HEK293 (cell line): ENCODE measurements around the gene RNF225.

ENCODE experiments used
- GLI4 ChIP-seq: fragments of 450-650 bp; formaldehyde crosslinking; IDR thresholded peaks from 2 replicates; pipeline ENCODE4 v1.5.1; 2016; ENCODE audit warnings: missing biosample characterization, missing genetic modification characterization
- PBX3 ChIP-seq: sonication (generic); formaldehyde crosslinking; IDR thresholded peaks from 2 replicates; pipeline ENCODE4 v1.8.1; 2022; ENCODE audit warnings: mild to moderate bottlenecking, moderate library complexity, missing genetic modification reagents

- TF ChIP-seq GLI4 (no peak; the same call in 1 of the 2 replicates), PBX3 (CRISPR knock-in tag) (no peak; the same call in 1 of the 2 replicates)
Observed at GRCh38 chr19:58385891-58386575, 9.4 kb upstream of the RNF225 start.
